Measurements from ENCODE around the gene CDC73. TPM values are rescaled to one million over a fixed set of nuclear protein-coding genes. Genes with fewer than 3 reads are reported as not detected.
A peak's percentile ranks its signal among the peaks of the same experiment; 100 is the strongest.
"Not testable (repeated sequence)": the region's sequence is repeated elsewhere in the genome, so short reads cannot be mapped to it uniquely, and the experiment has no call there.

The CDC73 gene
- total RNA-seq, 2 donors from 2014 or later: 61.2 to 62.8 TPM

DNA sequence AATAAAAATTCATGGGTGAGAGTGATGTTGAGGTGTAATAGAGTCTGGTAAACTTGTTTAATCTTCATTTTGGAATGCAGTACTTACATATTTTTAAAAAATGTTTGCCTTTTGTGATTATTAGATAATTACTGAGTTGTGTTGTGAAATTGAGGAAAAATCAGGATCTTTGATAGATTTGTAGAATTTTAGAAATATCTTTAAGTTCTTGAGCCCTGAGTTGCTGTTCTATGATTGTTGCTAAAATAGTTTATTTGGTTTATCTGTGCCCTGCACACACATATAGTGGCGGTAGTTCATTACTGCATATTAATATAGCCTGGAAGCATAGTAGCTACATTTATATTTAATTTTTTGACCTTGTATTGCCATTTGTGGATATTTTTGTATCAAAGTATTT is 62.9 kb downstream of the CDC73 start:
- no peak overlapping the region for H3K4me3 ChIP-seq
- H3K4me1 ChIP-seq (ENCODE audit: control insufficient read depth in 1 of 2, low read depth in 2 of 2): peaks cover 49 to 74% of the 10 kb centered on the region in 2 donors
- DNase-seq (ENCODE audit: low spot score): no peak
- TF ChIP-seq, protein P1, sequence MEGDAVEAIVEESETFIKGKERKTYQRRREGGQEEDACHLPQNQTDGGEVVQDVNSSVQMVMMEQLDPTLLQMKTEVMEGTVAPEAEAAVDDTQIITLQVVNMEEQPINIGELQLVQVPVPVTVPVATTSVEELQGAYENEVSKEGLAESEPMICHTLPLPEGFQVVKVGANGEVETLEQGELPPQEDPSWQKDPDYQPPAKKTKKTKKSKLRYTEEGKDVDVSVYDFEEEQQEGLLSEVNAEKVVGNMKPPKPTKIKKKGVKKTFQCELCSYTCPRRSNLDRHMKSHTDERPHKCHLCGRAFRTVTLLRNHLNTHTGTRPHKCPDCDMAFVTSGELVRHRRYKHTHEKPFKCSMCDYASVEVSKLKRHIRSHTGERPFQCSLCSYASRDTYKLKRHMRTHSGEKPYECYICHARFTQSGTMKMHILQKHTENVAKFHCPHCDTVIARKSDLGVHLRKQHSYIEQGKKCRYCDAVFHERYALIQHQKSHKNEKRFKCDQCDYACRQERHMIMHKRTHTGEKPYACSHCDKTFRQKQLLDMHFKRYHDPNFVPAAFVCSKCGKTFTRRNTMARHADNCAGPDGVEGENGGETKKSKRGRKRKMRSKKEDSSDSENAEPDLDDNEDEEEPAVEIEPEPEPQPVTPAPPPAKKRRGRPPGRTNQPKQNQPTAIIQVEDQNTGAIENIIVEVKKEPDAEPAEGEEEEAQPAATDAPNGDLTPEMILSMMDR (IDR thresholded peaks at IDR 0.05): no peak
- no peak for ATAC-seq (ENCODE audit: insufficient number of reproducible peaks, low FRiP score, low read depth)
- H3K36me3 ChIP-seq: no peaks in the 10 kb centered on the region
- H3K27me3 ChIP-seq (replicated peaks; ENCODE audit: insufficient read depth): no peaks in the 10 kb centered on the region
- H3K27ac ChIP-seq: no peak overlapping the region
- no peaks in the 10 kb centered on the region for H3K9me3 ChIP-seq

DNA sequence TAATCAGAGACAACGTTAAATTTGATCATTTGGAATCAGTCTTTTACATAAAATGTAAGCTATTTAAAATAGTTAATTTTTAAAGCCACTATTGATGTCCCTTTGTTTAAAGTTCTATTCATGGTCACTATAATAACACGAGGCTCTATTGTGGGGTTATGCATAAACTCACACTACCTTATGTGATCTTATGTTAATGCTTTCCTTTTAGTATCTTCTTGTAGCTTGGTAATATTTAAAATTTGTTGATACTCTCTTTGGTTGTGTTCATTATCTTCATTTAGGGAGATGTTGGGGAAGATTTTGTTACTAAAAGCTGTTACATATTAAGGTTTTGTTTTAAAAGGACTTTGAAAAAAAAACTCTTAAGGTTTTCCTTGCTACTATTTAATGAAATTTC is 63.4 kb downstream of the CDC73 start:
- ATAC-seq (ENCODE audit: insufficient number of reproducible peaks, low FRiP score, low read depth) (no peak), DNase-seq (ENCODE audit: low spot score) (no peak)
- Histone ChIP-seq H3K4me3 (no peak overlapping the region), H3K4me1 (ENCODE audit: control insufficient read depth in 1 of 2, low read depth in 2 of 2) (peaks cover 52 to 76% of the 10 kb centered on the region in 2 donors), H3K9me3 (no peaks in the 10 kb centered on the region), H3K27me3 (replicated peaks; ENCODE audit: insufficient read depth) (no peaks in the 10 kb centered on the region), H3K36me3 (no peaks in the 10 kb centered on the region), H3K27ac (no peak overlapping the region)
- TF ChIP-seq, protein P1 (IDR thresholded peaks at IDR 0.05): no peak

DNA sequence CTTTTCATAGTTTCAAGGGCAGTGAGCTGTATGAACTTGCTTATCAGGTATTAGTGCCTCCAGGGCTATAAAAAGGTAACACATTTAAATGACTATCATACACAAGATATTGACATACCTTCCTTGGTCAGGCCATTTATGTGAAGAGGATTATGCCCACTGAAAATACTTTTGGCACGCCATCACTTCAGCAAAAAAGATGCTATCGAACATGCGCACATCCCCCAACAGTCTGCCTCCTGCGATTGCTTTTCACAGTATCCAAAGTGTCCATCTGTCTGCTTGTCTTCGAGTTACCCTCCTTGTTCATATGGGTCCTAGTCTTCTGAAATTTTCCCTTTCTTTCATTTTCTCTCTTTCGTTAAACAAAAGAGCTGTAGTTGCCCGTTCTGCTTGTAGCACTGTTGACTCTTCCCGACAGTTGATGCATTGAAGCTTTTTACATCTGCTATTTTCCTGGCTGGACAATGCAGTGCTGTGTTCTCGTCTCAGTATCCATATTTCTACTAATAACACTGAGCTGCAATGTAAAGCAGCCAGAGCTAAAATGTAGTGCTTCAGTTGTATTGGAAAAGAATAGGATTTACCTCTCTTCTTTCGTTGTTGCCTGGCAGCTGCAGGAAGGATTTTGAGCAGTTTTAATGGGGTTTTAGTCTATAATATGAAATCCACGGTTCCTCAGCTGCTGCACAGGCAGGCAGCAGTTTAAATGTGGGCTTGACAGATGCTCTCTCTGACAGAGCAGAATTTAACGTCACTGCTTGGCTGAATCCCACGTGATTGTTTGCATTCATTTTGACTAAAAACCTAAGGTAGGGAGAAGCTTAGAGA is 64.3 kb downstream of the CDC73 start, which contains the start of gene B3GALT2:
B3GALT2 (minus strand) TSS at position 713 of the 831 bp plus-strand sequence. CDS start 5,051 bp downstream, outside the sequence.
- TF ChIP-seq, protein P1 (IDR thresholded peaks at IDR 0.05): no peak
- DNase-seq (ENCODE audit: low spot score) (no peak), ATAC-seq (ENCODE audit: insufficient number of reproducible peaks, low FRiP score, low read depth) (no peak)
- H3K4me1 ChIP-seq (ENCODE audit: control insufficient read depth in 1 of 2, low read depth in 2 of 2): peaks cover 56 to 76% of the 10 kb centered on the region in 2 donors
- peak within 1 kb of the TSS; percentile 6 to 14 for H3K27ac ChIP-seq
- H3K4me3 ChIP-seq: peak within 1 kb of the TSS; percentile 59
- no peaks in the 10 kb centered on the region for H3K27me3 ChIP-seq (replicated peaks; ENCODE audit: insufficient read depth)
- no peaks in the 10 kb centered on the region for H3K9me3 ChIP-seq
- H3K36me3 ChIP-seq: no peaks in the 10 kb centered on the region

DNA sequence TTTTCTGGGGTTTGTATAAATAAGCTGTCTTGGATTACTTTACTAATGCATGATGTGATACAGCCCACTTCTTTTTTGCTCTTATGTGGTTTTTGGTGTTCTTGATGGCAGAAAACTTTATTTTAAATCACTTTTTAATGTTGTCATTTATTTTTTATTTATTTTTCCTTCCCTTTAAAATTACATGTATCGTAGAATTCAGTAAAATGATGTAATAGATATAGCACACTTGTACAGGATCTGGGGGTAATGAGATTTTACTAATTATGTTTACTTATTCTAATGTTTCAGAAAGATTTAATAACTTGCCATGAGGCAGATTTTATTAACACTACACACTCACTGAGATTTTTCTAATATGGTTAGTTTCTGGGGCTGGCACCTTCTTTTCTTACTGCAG is 65.3 kb downstream of the CDC73 start:
- H3K4me3 ChIP-seq: peak overlapping the region; percentile 59

DNA sequence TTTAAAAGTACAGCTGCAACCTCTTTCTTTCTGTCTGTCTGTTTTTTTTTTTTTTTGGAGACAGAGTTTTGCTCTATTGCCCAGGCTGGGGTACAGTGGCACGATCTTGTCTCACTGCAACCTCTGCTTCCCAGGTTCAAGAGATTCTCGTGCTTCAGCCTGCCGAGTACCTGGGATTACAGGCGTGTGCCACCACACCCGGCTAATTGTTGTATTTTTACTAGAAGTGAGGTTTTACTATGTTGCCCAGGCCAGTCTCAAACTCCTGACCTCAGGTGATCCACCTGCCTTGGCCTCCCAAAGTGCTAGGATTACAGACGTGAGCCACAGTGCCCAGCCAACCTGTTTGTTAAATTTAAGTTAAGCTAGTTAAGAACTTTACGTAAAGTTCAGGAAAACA is 67.1 kb downstream of the CDC73 start:
- peaks cover 46 to 60% of the 10 kb centered on the region in 2 donors for H3K4me1 ChIP-seq (ENCODE audit: control insufficient read depth in 1 of 2, low read depth in 2 of 2)
- H3K27ac ChIP-seq; ATAC-seq (ENCODE audit: insufficient number of reproducible peaks, low FRiP score, low read depth); H3K27me3 ChIP-seq (replicated peaks; ENCODE audit: insufficient read depth); H3K4me3 ChIP-seq; H3K9me3 ChIP-seq; H3K36me3 ChIP-seq; DNase-seq (ENCODE audit: low spot score): not testable (repeated sequence)

More for the DNA sequence above, 65.3 kb downstream of the CDC73 start:
- no peaks in the 10 kb centered on the region for H3K9me3 ChIP-seq
- ATAC-seq (ENCODE audit: insufficient number of reproducible peaks, low FRiP score, low read depth) (no peak), DNase-seq (ENCODE audit: low spot score) (no peak)
- H3K4me1 ChIP-seq (ENCODE audit: control insufficient read depth in 1 of 2, low read depth in 2 of 2): peaks cover 52 to 68% of the 10 kb centered on the region in 2 donors
- H3K27ac ChIP-seq: no peak overlapping the region
- no peaks in the 10 kb centered on the region for H3K36me3 ChIP-seq
- TF ChIP-seq, protein P1 (IDR thresholded peaks at IDR 0.05): no peak
- no peaks in the 10 kb centered on the region for H3K27me3 ChIP-seq (replicated peaks; ENCODE audit: insufficient read depth)
